Tibial nerve (tissue), 4 donors: ENCODE results near the gene IRF4.

Experiments
- CTCF ChIP-seq, 5 experiments: fragments of 200-600 bp in 3 of 5; fragments of 450-650 bp in 2 of 5; sonication (generic) in 3 of 5; IDR thresholded peaks; one replicate each; pipeline ENCODE4 v1.5.1; 2016 to 2019; ENCODE audit warnings: antibody characterized with exemption in 5 of 5, mild to moderate bottlenecking in 3 of 5, moderate library complexity in 2 of 5
- EP300 ChIP-seq, 2 donors: sonication (generic); formaldehyde crosslinking; IDR thresholded peaks; one replicate each; pipeline ENCODE4 v1.6.1; 2017; ENCODE audit warnings: antibody characterized with exemption in 2 of 2, mild to moderate bottlenecking in 1 of 2
- POLR2A ChIP-seq, 2 donors: fragments of 450-650 bp; IDR thresholded peaks; one replicate each; pipeline ENCODE4 v1.6.1; 2017; ENCODE audit warnings: antibody characterized with exemption in 2 of 2, mild to moderate bottlenecking in 2 of 2, moderate library complexity in 2 of 2

- TF ChIP-seq CTCF (IDR thresholded peaks at IDR 0.05) = no peak
- TF ChIP-seq EP300 (IDR thresholded peaks at IDR 0.05) = no peak
- no peak for TF ChIP-seq POLR2A (IDR thresholded peaks at IDR 0.05)
Observed at GRCh38 chr6:438634-439170, 47.1 kb downstream of the IRF4 start.
